DND-41 (cell line): ENCODE data around the gene INPP5J.

Experiments used
- CTCF ChIP-seq: IDR thresholded peaks from 2 replicates; pipeline ENCODE4 v1.5.1; 2012; ENCODE audit warnings: borderline replicate concordance, low read length, moderate library complexity, mild to moderate bottlenecking; ENCODE audit not compliant: poor library complexity, severe bottlenecking; ENCODE audit errors: extremely low read depth
- EZH2 ChIP-seq: IDR thresholded peaks from 3 replicates; pipeline ENCODE4 v1.6.1; 2012; ENCODE audit warnings: borderline replicate concordance, low read depth, mild to moderate bottlenecking, moderate library complexity, low read length, inconsistent platforms; ENCODE audit not compliant: severe bottlenecking

GRCh38 chr22:31099841-31100761, 22.7 kb upstream of the INPP5J start:
- TF ChIP-seq CTCF (no peak), EZH2 (no peak)
